K562 (cell line): ENCODE measurements around the gene PGAP2. TPM values are rescaled to one million over a fixed set of nuclear protein-coding genes. Genes with fewer than 3 reads are reported as not detected.

Source experiments
- AFF1 ChIP-seq, 2 experiments: fragments of 450-650 bp; IDR thresholded peaks; 2 replicates each; pipeline ENCODE4 v1.6.1; 2018; ENCODE audit warnings: mild to moderate bottlenecking in 2 of 2, low read depth in 1 of 2; ENCODE audit not compliant: partially characterized antibody in 2 of 2
- BRF1 ChIP-seq: IDR thresholded peaks from 3 replicates; pipeline ENCODE4 v1.6.1; 2011; ENCODE audit warnings: borderline replicate concordance, mild to moderate bottlenecking; ENCODE audit not compliant: insufficient read length; ENCODE audit errors: extremely low read depth
- PKNOX1 ChIP-seq: fragments of 450-650 bp; IDR thresholded peaks from 2 replicates; pipeline ENCODE4 v1.6.1; 2016
- RFX7 ChIP-seq: fragments of 250-450 bp; sonication (Bioruptor Pico); IDR thresholded peaks from 2 replicates; pipeline ENCODE4 v1.5.1; 2021; ENCODE audit warnings: mild to moderate bottlenecking
- SIRT6 ChIP-seq: IDR thresholded peaks from one replicate; pipeline ENCODE4 v1.6.1; 2012; ENCODE audit warnings: low read depth, mild to moderate bottlenecking, control low read depth, inconsistent platforms, low read length, moderate library complexity
- TAF1 ChIP-seq: IDR thresholded peaks from 2 replicates; pipeline ENCODE4 v1.6.1; 2011; ENCODE audit warnings: mild to moderate bottlenecking, low read length, moderate library complexity; ENCODE audit not compliant: insufficient read depth, control insufficient read depth, severe bottlenecking; ENCODE audit errors: extremely low read depth
- TAL1 ChIP-seq: fragments of 450-650 bp; IDR thresholded peaks from 2 replicates; pipeline ENCODE4 v1.6.1; 2016; ENCODE audit warnings: mild to moderate bottlenecking
- TBL1XR1 ChIP-seq, 2 experiments: IDR thresholded peaks; 2 replicates each; pipeline ENCODE4 v1.6.1; 2012; ENCODE audit warnings: improper control_type of control experiment in 2 of 2, low read length in 2 of 2, mild to moderate bottlenecking in 1 of 2
- TEAD1 ChIP-seq, 2 experiments: fragments of 450-650 bp in 1 of 2; sonication (generic) in 1 of 2; formaldehyde crosslinking; IDR thresholded peaks; 2 replicates each; pipeline versions ENCODE4 v1.4.0 to v1.8.0; 2020 to 2022; ENCODE audit warnings: mild to moderate bottlenecking in 2 of 2, missing genetic modification reagents in 1 of 2
- ZBTB40 ChIP-seq, 2 experiments: fragments of 450-650 bp in 1 of 2; sonication (generic) in 1 of 2; formaldehyde crosslinking in 1 of 2; IDR thresholded peaks; 2 replicates each; pipeline versions ENCODE4 v1.7.1 to v1.9.0; 2016 to 2022; ENCODE audit warnings: inconsistent platforms in 1 of 2, mild to moderate bottlenecking in 1 of 2, missing genetic modification reagents in 1 of 2
- ZNF449 ChIP-seq: fragments of 250-450 bp; sonication (Bioruptor Pico); IDR thresholded peaks from 2 replicates; pipeline ENCODE4 v1.8.0; 2022; ENCODE audit warnings: moderate library complexity, mild to moderate bottlenecking, inconsistent platforms
- polyA plus RNA-seq, 8 experiments: library from polyadenylated mRNA; depleted of rRNA in 4 of 8; stranded (reverse) in 5 of 8; unstranded in 3 of 8; fragments of >200 nt; fragmentation: Nextera tagmentation in 2 of 8; fragmentation: Illumina TruSeq in 1 of 8; extraction: Ambion mirVana in 2 of 8; extraction: Trizol in 1 of 8; gene quantifications; 2 replicates each; pipeline versions ENCODE4 v1.2.1 to v1.2.3, GENCODE V29; 2011 to 2014; ENCODE audit warnings: inconsistent platforms in 1 of 8, missing spikeins in 1 of 8
- total RNA-seq, 7 experiments: library from RNA; depleted of rRNA in 6 of 7; stranded (reverse); fragments of >200 nt in 6 of 7; fragmentation: Illumina TruSeq in 2 of 7; extraction: Trizol in 2 of 7; gene quantifications; 2 replicates each; pipeline versions ENCODE4 v1.2.1 to v1.2.3, GENCODE V29; 2011 to 2021; ENCODE audit warnings: low replicate concordance in 1 of 7

The PGAP2 gene
- total and polyA plus RNA-seq, 9 of the 15 experiments (the other 6 are each of a cell fraction or from before 2014, with no cell fraction given) = 17.9 to 47.2 (median 33.7) TPM

GRCh38 chr11:3837793-3838192 lies 29.4 kb downstream of the PGAP2 start (continued):
- TF ChIP-seq BRF1 (no peak), RFX7 (CRISPR knock-in tag) (no peak), PKNOX1 (peak; percentile 84), ZBTB40 (IDR thresholded peaks at IDR 0.05) (no peak), ZBTB40 (CRISPR knock-in tag; IDR thresholded peaks at IDR 0.05) (no peak), TAL1 (no peak), TBL1XR1 (IDR thresholded peaks at IDR 0.05; ENCODE audit: low read length in 2 of 2) (0 out of 4 replicates have a peak, but pooled peaks of 1 of the 2 experiments have one; percentile 43), TAF1 (peak; percentile 68), SIRT6 (no peak), TEAD1 (CRISPR knock-in tag; IDR thresholded peaks at IDR 0.05) (no peak), AFF1 (IDR thresholded peaks at IDR 0.05; ENCODE audit: low read depth in 1 of 2, partially characterized antibody in 2 of 2) (no peak), ZNF449 (CRISPR knock-in tag) (no peak)
